ENCODE data around the gene ZMIZ1.

The ZMIZ1 gene

GRCh38 chr10:79237454-79238157 lies 168.8 kb downstream of the ZMIZ1 start:
- Histone ChIP-seq H3K9ac (ENCODE audit: low read depth, low read length, poor library complexity, severe bottlenecking) (no peak overlapping the region), H3F3A (ENCODE audit: low read depth) (no peaks in the 10 kb centered on the region), H3K27me3 (ENCODE audit: insufficient read depth, low read length, poor library complexity, severe bottlenecking) (no peaks in the 10 kb centered on the region), H3K4me2 (ENCODE audit: low read depth, low read length, poor library complexity, severe bottlenecking) (no peak overlapping the region), H3K79me2 (ENCODE audit: insufficient read depth, low read length) (peaks cover 20% of the 10 kb centered on the region; the same call in 1 of the 2 replicates), H4K20me1 (ENCODE audit: insufficient read depth, low read length, poor library complexity, severe bottlenecking) (no peaks in the 10 kb centered on the region), H3K4me1 (ENCODE audit: insufficient read depth, low read length, poor library complexity, severe bottlenecking) (peaks cover 3% of the 10 kb centered on the region), H3K4me3 (ENCODE audit: low read length, poor library complexity, severe bottlenecking) (no peak overlapping the region), H2AFZ (ENCODE audit: low read length) (no peak overlapping the region), H3K36me3 (ENCODE audit: insufficient read depth, low read length) (peaks cover 67% of the 10 kb centered on the region; the same call in 1 of the 2 replicates), H3K9me3 (ENCODE audit: insufficient read depth, low read depth, low read length) (no peaks in the 10 kb centered on the region), H3K9me2 (replicated peaks; ENCODE audit: low read depth, low read length) (no peaks in the 10 kb centered on the region)
- TF ChIP-seq CTCF (conservative IDR thresholded peaks at IDR 0.05; ENCODE audit: low read length) (no peak), EZH2phosphoT487 (IDR thresholded peaks at IDR 0.05; ENCODE audit: borderline replicate concordance) (no peak)

- Histone ChIP-seq H3K9me2 (replicated peaks; ENCODE audit: low read depth, low read length) (no peaks in the 10 kb centered on the region), H4K20me1 (ENCODE audit: insufficient read depth, low read length, poor library complexity, severe bottlenecking) (no peaks in the 10 kb centered on the region), H3K9me3 (ENCODE audit: insufficient read depth, low read depth, low read length) (no peaks in the 10 kb centered on the region), H2AFZ (ENCODE audit: low read length) (no peak overlapping the region), H3K36me3 (ENCODE audit: insufficient read depth, low read length) (peaks cover 62% of the 10 kb centered on the region; the same call in 1 of the 2 replicates), H3K9ac (ENCODE audit: low read depth, low read length, poor library complexity, severe bottlenecking) (no peak overlapping the region), H3F3A (ENCODE audit: low read depth) (no peaks in the 10 kb centered on the region), H3K27me3 (ENCODE audit: insufficient read depth, low read length, poor library complexity, severe bottlenecking) (no peaks in the 10 kb centered on the region), H3K4me3 (ENCODE audit: low read length, poor library complexity, severe bottlenecking) (no peak overlapping the region), H3K4me2 (ENCODE audit: low read depth, low read length, poor library complexity, severe bottlenecking) (no peak overlapping the region), H3K79me2 (ENCODE audit: insufficient read depth, low read length) (peaks cover 20% of the 10 kb centered on the region; the same call in 1 of the 2 replicates), H3K4me1 (ENCODE audit: insufficient read depth, low read length, poor library complexity, severe bottlenecking) (peaks cover 3% of the 10 kb centered on the region)
- TF ChIP-seq CTCF (conservative IDR thresholded peaks at IDR 0.05; ENCODE audit: low read length) = no peak
- TF ChIP-seq EZH2phosphoT487 (IDR thresholded peaks at IDR 0.05; ENCODE audit: borderline replicate concordance) = no peak
Measured at GRCh38 chr10:79238158-79238520, 169.4 kb downstream of the ZMIZ1 start.

- Histone ChIP-seq H3K9me3 (ENCODE audit: insufficient read depth, low read depth, low read length) (no peaks in the 10 kb centered on the region), H3K9ac (ENCODE audit: low read depth, low read length, poor library complexity, severe bottlenecking) (no peak overlapping the region), H3K4me1 (ENCODE audit: insufficient read depth, low read length, poor library complexity, severe bottlenecking) (peaks cover 3% of the 10 kb centered on the region), H3K79me2 (ENCODE audit: insufficient read depth, low read length) (peaks cover 20% of the 10 kb centered on the region; the same call in 1 of the 2 replicates), H3K36me3 (ENCODE audit: insufficient read depth, low read length) (peaks cover 59% of the 10 kb centered on the region; the same call in 1 of the 2 replicates), H4K20me1 (ENCODE audit: insufficient read depth, low read length, poor library complexity, severe bottlenecking) (no peaks in the 10 kb centered on the region), H2AFZ (ENCODE audit: low read length) (no peak overlapping the region), H3K4me2 (ENCODE audit: low read depth, low read length, poor library complexity, severe bottlenecking) (no peak overlapping the region), H3K4me3 (ENCODE audit: low read length, poor library complexity, severe bottlenecking) (no peak overlapping the region), H3K9me2 (replicated peaks; ENCODE audit: low read depth, low read length) (no peaks in the 10 kb centered on the region), H3F3A (ENCODE audit: low read depth) (no peaks in the 10 kb centered on the region), H3K27me3 (ENCODE audit: insufficient read depth, low read length, poor library complexity, severe bottlenecking) (no peaks in the 10 kb centered on the region)
- TF ChIP-seq CTCF (conservative IDR thresholded peaks at IDR 0.05; ENCODE audit: low read length) = no peak
- TF ChIP-seq EZH2phosphoT487 (IDR thresholded peaks at IDR 0.05; ENCODE audit: borderline replicate concordance) = no peak
Measured at GRCh38 chr10:79238606-79239005, 169.8 kb downstream of the ZMIZ1 start.

Measured in Loucy (cell line).